GM23338 (cell line): ENCODE data around the gene CST11. TPM values are rescaled to one million over a fixed set of nuclear protein-coding genes. Genes with fewer than 3 reads are reported as not detected.

Experiments
- ATAC-seq: fragments of 200-7000 bp; cut with Tn5 transposase; 3 replicates; pipeline ENCODE4 v1.9.1; 2020
- DNase-seq: peaks from one replicate; pipeline ENCODE4 v3.0.0-alpha.2; 2015; ENCODE audit warnings: low spot score
- H2AFZ ChIP-seq: fragments of 200-600 bp; sonication (generic); 2 replicates; pipeline ENCODE4 v1.8.0; 2016; ENCODE audit warnings: antibody characterized with exemption, mild to moderate bottlenecking, moderate library complexity
- H3F3A ChIP-seq: fragments of 200-600 bp; sonication (generic); replicated peaks from 2 replicates; pipeline ENCODE4 v1.8.0; 2017; ENCODE audit warnings: antibody characterized with exemption, mixed run types, low read depth
- H3K27ac ChIP-seq: fragments of 200-600 bp; sonication (generic); 2 replicates; pipeline ENCODE4 v1.6.1; 2016; ENCODE audit warnings: low read depth
- H3K27me3 ChIP-seq: fragments of 200-600 bp; sonication (generic); 2 replicates; pipeline ENCODE4 v1.8.0; 2016; ENCODE audit warnings: mild to moderate bottlenecking, mixed run types, moderate library complexity; ENCODE audit not compliant: insufficient read depth
- H3K36me3 ChIP-seq: fragments of 200-600 bp; sonication (generic); 2 replicates; pipeline ENCODE4 v1.8.0; 2016; ENCODE audit warnings: mild to moderate bottlenecking; ENCODE audit not compliant: insufficient read depth
- H3K4me1 ChIP-seq: fragments of 200-600 bp; sonication (generic); 2 replicates; pipeline ENCODE4 v1.8.0; 2016; ENCODE audit warnings: mild to moderate bottlenecking, moderate library complexity; ENCODE audit not compliant: insufficient read depth
- H3K4me2 ChIP-seq: fragments of 200-600 bp; sonication (generic); 2 replicates; pipeline ENCODE4 v1.7.1; 2017; ENCODE audit warnings: mixed run types
- H3K4me3 ChIP-seq: fragments of 200-600 bp; sonication (generic); 2 replicates; pipeline ENCODE4 v1.6.1; 2016; ENCODE audit warnings: mixed run types
- H3K79me2 ChIP-seq: fragments of 200-600 bp; sonication (generic); replicated peaks from 2 replicates; pipeline ENCODE4 v1.8.0; 2017; ENCODE audit warnings: mild to moderate bottlenecking; ENCODE audit not compliant: insufficient read depth
- H3K9me2 ChIP-seq: fragments of 200-600 bp; sonication (generic); 2 replicates; pipeline ENCODE4 v1.8.0; 2017; ENCODE audit not compliant: insufficient read depth
- H4K20me1 ChIP-seq: fragments of 200-600 bp; sonication (generic); replicated peaks from 2 replicates; pipeline ENCODE4 v1.8.0; 2017; ENCODE audit warnings: mild to moderate bottlenecking; ENCODE audit not compliant: insufficient read depth
- H3K27ac Mint-ChIP-seq: 2 replicates; pipeline ENCODE4 v1.8.0; 2020; ENCODE audit warnings: inconsistent platforms, mild to moderate bottlenecking, moderate library complexity, mixed read lengths
- H3K27me3 Mint-ChIP-seq: 3 replicates; pipeline ENCODE4 v1.8.0; 2022; ENCODE audit warnings: low read depth, mild to moderate bottlenecking, moderate library complexity, mixed read lengths, inconsistent platforms; ENCODE audit not compliant: insufficient read depth, poor library complexity
- H3K36me3 Mint-ChIP-seq: 3 replicates; pipeline ENCODE4 v1.8.0; 2021; ENCODE audit warnings: low read depth, mild to moderate bottlenecking, inconsistent platforms, moderate library complexity, mixed read lengths
- H3K4me1 Mint-ChIP-seq: 3 replicates; pipeline ENCODE4 v1.8.0; 2020; ENCODE audit warnings: mild to moderate bottlenecking, inconsistent platforms, mixed read lengths
- H3K4me3 Mint-ChIP-seq: 3 replicates; pipeline ENCODE4 v1.8.0; 2021; ENCODE audit warnings: moderate library complexity, mild to moderate bottlenecking, inconsistent platforms, mixed read lengths
- H3K9me3 Mint-ChIP-seq: 3 replicates; pipeline ENCODE4 v1.8.0; 2020; ENCODE audit warnings: moderate library complexity, mild to moderate bottlenecking, inconsistent platforms, mixed read lengths
- CREB1 ChIP-seq: fragments of 250-450 bp; sonication (Bioruptor Pico); IDR thresholded peaks from 2 replicates; pipeline ENCODE4 v1.5.0; 2020; ENCODE audit warnings: low read depth, mild to moderate bottlenecking, moderate library complexity
- EZH2 ChIP-seq: fragments of 200-600 bp; sonication (generic); IDR thresholded peaks from one replicate; pipeline ENCODE4 v1.8.0; 2017; ENCODE audit warnings: antibody characterized with exemption, mild to moderate bottlenecking, low read depth; ENCODE audit not compliant: unreplicated experiment
- EZH2phosphoT487 ChIP-seq: fragments of 200-600 bp; sonication (generic); IDR thresholded peaks from one replicate; pipeline ENCODE4 v1.8.1; 2018; ENCODE audit warnings: antibody characterized with exemption; ENCODE audit not compliant: unreplicated experiment
- JUNB ChIP-seq: IDR thresholded peaks from one replicate; pipeline ENCODE4 v1.6.1; 2016; ENCODE audit warnings: antibody characterized with exemption; ENCODE audit not compliant: unreplicated experiment
- NANOG ChIP-seq: IDR thresholded peaks from 2 replicates; pipeline ENCODE4 v1.6.1; 2016; ENCODE audit warnings: antibody characterized with exemption, borderline replicate concordance
- POLR2AphosphoS5 ChIP-seq: IDR thresholded peaks from 2 replicates; pipeline ENCODE4 v1.6.1; 2016; ENCODE audit warnings: antibody characterized with exemption, low read depth
- REST ChIP-seq: IDR thresholded peaks from one replicate; pipeline ENCODE4 v1.6.1; 2018; ENCODE audit warnings: antibody characterized with exemption; ENCODE audit not compliant: unreplicated experiment
- STAT1 ChIP-seq: IDR thresholded peaks from one replicate; pipeline ENCODE4 v1.6.1; 2016; ENCODE audit warnings: antibody characterized with exemption; ENCODE audit not compliant: unreplicated experiment
- ZNF114 ChIP-seq: fragments of 250-450 bp; sonication (Bioruptor Pico); IDR thresholded peaks from 2 replicates; pipeline ENCODE4 v1.5.0; 2020; ENCODE audit warnings: mild to moderate bottlenecking, moderate library complexity
- ZNF331 ChIP-seq: fragments of 250-450 bp; sonication (Bioruptor Pico); IDR thresholded peaks from 2 replicates; pipeline ENCODE4 v1.5.0; 2020; ENCODE audit warnings: low read depth, mild to moderate bottlenecking, moderate library complexity
- polyA plus RNA-seq: library from polyadenylated mRNA; unstranded; fragments of >200 nt; fragmentation: Nextera tagmentation; extraction: Ambion mirVana; gene quantifications from 2 replicates; pipeline ENCODE4 v1.2.1, GENCODE V29; 2016
- total RNA-seq: library from RNA; depleted of rRNA; stranded (reverse); fragments of >200 nt; shearing (Covaris generic); gene quantifications from 2 replicates; pipeline ENCODE4 v1.2.3, GENCODE V29; 2014
- TF ChIP-seq, protein P1 (sequence below), 2 experiments: fragments of 200-600 bp in 1 of 2; sonication (generic) in 1 of 2; conservative IDR thresholded peaks; 2 replicates each; pipeline versions ENCODE4 v1.5.1 to v1.6.1; 2016 to 2017; ENCODE audit warnings: antibody characterized with exemption in 2 of 2, low read depth in 2 of 2, mild to moderate bottlenecking in 2 of 2, moderate library complexity in 1 of 2
- TF ChIP-seq, protein P2 (sequence below): IDR thresholded peaks from 2 replicates; pipeline ENCODE4 v1.6.1; 2016; ENCODE audit warnings: antibody characterized with exemption
- TF ChIP-seq, protein P3 (sequence below): fragments of 250-450 bp; sonication (Bioruptor Pico); IDR thresholded peaks from 2 replicates; pipeline ENCODE4 v1.5.0; 2020; ENCODE audit warnings: mild to moderate bottlenecking, moderate library complexity

CST11 gene
- total and polyA plus RNA-seq, 2 experiments from 2014 or later, result not detected

DNA sequence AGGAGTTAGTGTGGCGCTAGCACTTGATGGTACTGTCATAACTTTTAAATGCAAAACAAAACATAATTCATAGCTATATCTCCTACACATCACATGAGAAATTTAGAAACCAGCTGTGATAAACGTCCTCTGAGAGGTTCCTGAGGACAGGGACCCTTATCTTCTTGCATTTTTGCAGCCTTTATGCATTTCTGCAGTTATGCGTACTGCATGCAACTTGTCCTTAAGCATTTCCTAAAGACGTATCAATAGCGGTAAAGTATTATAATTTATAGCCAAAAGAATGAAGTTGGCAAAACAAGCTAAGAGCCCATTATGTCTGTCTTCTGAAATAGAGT, 33.0 kb downstream of the CST11 start:
- Mint-ChIP-seq H3K27me3 (peaks cover 4% of the 10 kb centered on the region), H3K27ac (no peak overlapping the region), H3K4me1 (peaks cover 21% of the 10 kb centered on the region), H3K9me3 (0 out of 3 replicates have a peak, but pooled peaks cover 3% of the 10 kb centered on the region), H3K4me3 (peak overlapping the region; percentile 85), H3K36me3 (peaks cover under 1% of the 10 kb centered on the region)
- TF ChIP-seq POLR2AphosphoS5 (no peak), REST (no peak), CREB1 (CRISPR knock-in tag) (no peak), STAT1 (no peak), ZNF114 (CRISPR knock-in tag) (no peak), EZH2 (no peak), ZNF331 (no peak), EZH2phosphoT487 (no peak), NANOG (no peak), JUNB (no peak)
- TF ChIP-seq, protein P1, sequence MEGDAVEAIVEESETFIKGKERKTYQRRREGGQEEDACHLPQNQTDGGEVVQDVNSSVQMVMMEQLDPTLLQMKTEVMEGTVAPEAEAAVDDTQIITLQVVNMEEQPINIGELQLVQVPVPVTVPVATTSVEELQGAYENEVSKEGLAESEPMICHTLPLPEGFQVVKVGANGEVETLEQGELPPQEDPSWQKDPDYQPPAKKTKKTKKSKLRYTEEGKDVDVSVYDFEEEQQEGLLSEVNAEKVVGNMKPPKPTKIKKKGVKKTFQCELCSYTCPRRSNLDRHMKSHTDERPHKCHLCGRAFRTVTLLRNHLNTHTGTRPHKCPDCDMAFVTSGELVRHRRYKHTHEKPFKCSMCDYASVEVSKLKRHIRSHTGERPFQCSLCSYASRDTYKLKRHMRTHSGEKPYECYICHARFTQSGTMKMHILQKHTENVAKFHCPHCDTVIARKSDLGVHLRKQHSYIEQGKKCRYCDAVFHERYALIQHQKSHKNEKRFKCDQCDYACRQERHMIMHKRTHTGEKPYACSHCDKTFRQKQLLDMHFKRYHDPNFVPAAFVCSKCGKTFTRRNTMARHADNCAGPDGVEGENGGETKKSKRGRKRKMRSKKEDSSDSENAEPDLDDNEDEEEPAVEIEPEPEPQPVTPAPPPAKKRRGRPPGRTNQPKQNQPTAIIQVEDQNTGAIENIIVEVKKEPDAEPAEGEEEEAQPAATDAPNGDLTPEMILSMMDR (conservative IDR thresholded peaks at IDR 0.05; ENCODE audit: low read depth in 2 of 2), result no peak
- TF ChIP-seq, protein P2, sequence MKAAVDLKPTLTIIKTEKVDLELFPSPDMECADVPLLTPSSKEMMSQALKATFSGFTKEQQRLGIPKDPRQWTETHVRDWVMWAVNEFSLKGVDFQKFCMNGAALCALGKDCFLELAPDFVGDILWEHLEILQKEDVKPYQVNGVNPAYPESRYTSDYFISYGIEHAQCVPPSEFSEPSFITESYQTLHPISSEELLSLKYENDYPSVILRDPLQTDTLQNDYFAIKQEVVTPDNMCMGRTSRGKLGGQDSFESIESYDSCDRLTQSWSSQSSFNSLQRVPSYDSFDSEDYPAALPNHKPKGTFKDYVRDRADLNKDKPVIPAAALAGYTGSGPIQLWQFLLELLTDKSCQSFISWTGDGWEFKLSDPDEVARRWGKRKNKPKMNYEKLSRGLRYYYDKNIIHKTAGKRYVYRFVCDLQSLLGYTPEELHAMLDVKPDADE, result no peak
- TF ChIP-seq, protein P3, sequence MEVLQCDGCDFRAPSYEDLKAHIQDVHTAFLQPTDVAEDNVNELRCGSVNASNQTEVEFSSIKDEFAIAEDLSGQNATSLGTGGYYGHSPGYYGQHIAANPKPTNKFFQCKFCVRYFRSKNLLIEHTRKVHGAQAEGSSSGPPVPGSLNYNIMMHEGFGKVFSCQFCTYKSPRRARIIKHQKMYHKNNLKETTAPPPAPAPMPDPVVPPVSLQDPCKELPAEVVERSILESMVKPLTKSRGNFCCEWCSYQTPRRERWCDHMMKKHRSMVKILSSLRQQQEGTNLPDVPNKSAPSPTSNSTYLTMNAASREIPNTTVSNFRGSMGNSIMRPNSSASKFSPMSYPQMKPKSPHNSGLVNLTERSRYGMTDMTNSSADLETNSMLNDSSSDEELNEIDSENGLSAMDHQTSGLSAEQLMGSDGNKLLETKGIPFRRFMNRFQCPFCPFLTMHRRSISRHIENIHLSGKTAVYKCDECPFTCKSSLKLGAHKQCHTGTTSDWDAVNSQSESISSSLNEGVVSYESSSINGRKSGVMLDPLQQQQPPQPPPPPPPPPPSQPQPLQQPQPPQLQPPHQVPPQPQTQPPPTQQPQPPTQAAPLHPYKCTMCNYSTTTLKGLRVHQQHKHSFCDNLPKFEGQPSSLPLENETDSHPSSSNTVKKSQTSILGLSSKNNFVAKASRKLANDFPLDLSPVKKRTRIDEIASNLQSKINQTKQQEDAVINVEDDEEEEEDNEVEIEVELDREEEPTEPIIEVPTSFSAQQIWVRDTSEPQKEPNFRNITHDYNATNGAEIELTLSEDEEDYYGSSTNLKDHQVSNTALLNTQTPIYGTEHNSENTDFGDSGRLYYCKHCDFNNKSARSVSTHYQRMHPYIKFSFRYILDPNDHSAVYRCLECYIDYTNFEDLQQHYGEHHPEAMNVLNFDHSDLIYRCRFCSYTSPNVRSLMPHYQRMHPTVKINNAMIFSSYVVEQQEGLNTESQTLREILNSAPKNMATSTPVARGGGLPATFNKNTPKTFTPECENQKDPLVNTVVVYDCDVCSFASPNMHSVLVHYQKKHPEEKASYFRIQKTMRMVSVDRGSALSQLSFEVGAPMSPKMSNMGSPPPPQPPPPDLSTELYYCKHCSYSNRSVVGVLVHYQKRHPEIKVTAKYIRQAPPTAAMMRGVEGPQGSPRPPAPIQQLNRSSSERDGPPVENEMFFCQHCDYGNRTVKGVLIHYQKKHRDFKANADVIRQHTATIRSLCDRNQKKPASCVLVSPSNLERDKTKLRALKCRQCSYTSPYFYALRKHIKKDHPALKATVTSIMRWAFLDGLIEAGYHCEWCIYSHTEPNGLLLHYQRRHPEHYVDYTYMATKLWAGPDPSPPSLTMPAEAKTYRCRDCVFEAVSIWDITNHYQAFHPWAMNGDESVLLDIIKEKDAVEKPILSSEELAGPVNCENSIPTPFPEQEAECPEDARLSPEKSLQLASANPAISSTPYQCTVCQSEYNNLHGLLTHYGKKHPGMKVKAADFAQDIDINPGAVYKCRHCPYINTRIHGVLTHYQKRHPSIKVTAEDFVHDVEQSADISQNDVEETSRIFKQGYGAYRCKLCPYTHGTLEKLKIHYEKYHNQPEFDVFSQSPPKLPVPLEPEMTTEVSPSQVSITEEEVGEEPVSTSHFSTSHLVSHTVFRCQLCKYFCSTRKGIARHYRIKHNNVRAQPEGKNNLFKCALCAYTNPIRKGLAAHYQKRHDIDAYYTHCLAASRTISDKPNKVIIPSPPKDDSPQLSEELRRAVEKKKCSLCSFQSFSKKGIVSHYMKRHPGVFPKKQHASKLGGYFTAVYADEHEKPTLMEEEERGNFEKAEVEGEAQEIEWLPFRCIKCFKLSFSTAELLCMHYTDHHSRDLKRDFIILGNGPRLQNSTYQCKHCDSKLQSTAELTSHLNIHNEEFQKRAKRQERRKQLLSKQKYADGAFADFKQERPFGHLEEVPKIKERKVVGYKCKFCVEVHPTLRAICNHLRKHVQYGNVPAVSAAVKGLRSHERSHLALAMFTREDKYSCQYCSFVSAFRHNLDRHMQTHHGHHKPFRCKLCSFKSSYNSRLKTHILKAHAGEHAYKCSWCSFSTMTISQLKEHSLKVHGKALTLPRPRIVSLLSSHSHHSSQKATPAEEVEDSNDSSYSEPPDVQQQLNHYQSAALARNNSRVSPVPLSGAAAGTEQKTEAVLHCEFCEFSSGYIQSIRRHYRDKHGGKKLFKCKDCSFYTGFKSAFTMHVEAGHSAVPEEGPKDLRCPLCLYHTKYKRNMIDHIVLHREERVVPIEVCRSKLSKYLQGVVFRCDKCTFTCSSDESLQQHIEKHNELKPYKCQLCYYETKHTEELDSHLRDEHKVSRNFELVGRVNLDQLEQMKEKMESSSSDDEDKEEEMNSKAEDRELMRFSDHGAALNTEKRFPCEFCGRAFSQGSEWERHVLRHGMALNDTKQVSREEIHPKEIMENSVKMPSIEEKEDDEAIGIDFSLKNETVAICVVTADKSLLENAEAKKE, result no peak
- Histone ChIP-seq H3K4me2 (peak overlapping the region; percentile 83), H3K27ac (no peak overlapping the region), H3K36me3 (no peaks in the 10 kb centered on the region), H3K4me3 (peak overlapping the region; percentile 85), H3K9me2 (peaks cover 7% of the 10 kb centered on the region), H3K27me3 (no peaks in the 10 kb centered on the region), H2AFZ (no peak overlapping the region), H3K4me1 (peaks cover 9% of the 10 kb centered on the region), H3K79me2 (peaks cover 64% of the 10 kb centered on the region), H3F3A (no peaks in the 10 kb centered on the region), H4K20me1 (peaks cover 34% of the 10 kb centered on the region)
- ATAC-seq (no peak), DNase-seq (no peak)
